ENCODE data around the gene SNX19. TPM values are rescaled to one million over a fixed set of nuclear protein-coding genes. Genes with fewer than 3 reads are reported as not detected.

SNX19 gene
- total RNA-seq, 5 donors from 2014 or later (not counting 1 experiment from before 2014, with no cell fraction given), result 42.7 to 61.1 (median 57.2) TPM

- peaks cover 10 to 34% (median 29%) of the 10 kb centered on the region in 3 donors for H3K4me1 Mint-ChIP-seq
- Histone ChIP-seq H3K36me3 (ENCODE audit: control insufficient read depth in 2 of 2, extremely low read depth in 1 of 2, insufficient read depth in 1 of 2, low read length in 1 of 2) (peaks cover 0 to 9% of the 10 kb centered on the region in 2 donors), H3K27ac (ENCODE audit: low read length) (no peak overlapping the region), H3K27me3 (replicated peaks in 1 of 2; ENCODE audit: control insufficient read depth in 2 of 2, extremely low read depth in 1 of 2, insufficient read depth in 2 of 2, low read length in 1 of 2) (peaks cover 0 to 10% of the 10 kb centered on the region in 2 experiments), H3K4me3 (ENCODE audit: control insufficient read depth in 1 of 2, extremely low read depth in 1 of 2, low read length in 1 of 2) (no peak overlapping the region), H3K4me1 (ENCODE audit: control insufficient read depth in 1 of 2, extremely low read depth in 1 of 2, insufficient read depth in 2 of 2, low read length in 2 of 2) (peaks cover 3 to 32% of the 10 kb centered on the region in 2 experiments), H3K9me3 (no peaks in the 10 kb centered on the region)
- no peak overlapping the region for H3K4me3 Mint-ChIP-seq
- POLR2A ChIA-PET, result no interaction called here
- peaks cover 0 to 12% (median 4%) of the 10 kb centered on the region in 3 donors for H3K9me3 Mint-ChIP-seq
- peaks cover 18% of the 10 kb centered on the region for H3K36me3 Mint-ChIP-seq
- DNase-seq (no peak), ATAC-seq (replicated peaks in 1 of 4) (no peak)
- CTCF ChIA-PET, result interaction anchor here in 1 of 2 donors (1.1 kb wide), 1 partner anchor 55 kb away, joined by 3 read pairs; no protein-coding TSS in a partner anchor
- H3K27me3 Mint-ChIP-seq, result peaks cover 17 to 21% of the 10 kb centered on the region in 2 donors
- H3K27ac Mint-ChIP-seq, result no peak overlapping the region
- 74% methylated on average over 5 of the region's 6 CpGs for WGBS (ENCODE audit: insufficient coverage)
These were observed 1.8 kb upstream of the SNX19 start for GRCh38 chr11:130918081-130918480.

GRCh38 chr11:130916910-130917309 is 631 bp upstream of the SNX19 start:
- Histone ChIP-seq H3K4me3 (ENCODE audit: control insufficient read depth in 1 of 2, extremely low read depth in 1 of 2, low read length in 1 of 2) (peak overlapping the region; percentile 75 to 83), H3K36me3 (ENCODE audit: control insufficient read depth in 2 of 2, extremely low read depth in 1 of 2, insufficient read depth in 1 of 2, low read length in 1 of 2) (peaks cover 0 to 13% of the 10 kb centered on the region in 2 donors), H3K9me3 (no peaks in the 10 kb centered on the region), H3K27ac (ENCODE audit: low read length) (peak overlapping the region; percentile 65), H3K4me1 (ENCODE audit: control insufficient read depth in 1 of 2, extremely low read depth in 1 of 2, insufficient read depth in 2 of 2, low read length in 2 of 2) (peaks cover 3 to 32% of the 10 kb centered on the region in 2 experiments), H3K27me3 (replicated peaks in 1 of 2; ENCODE audit: control insufficient read depth in 2 of 2, extremely low read depth in 1 of 2, insufficient read depth in 2 of 2, low read length in 1 of 2) (peaks cover 0 to 10% of the 10 kb centered on the region in 2 experiments)
- H3K4me3 Mint-ChIP-seq, result peak overlapping the region; percentile 82 to 84 (median 83)
- ChIA-PET POLR2A (interaction anchor here in 1 of 2 donors (0.5 kb wide), 1 partner anchor 10 kb away, joined by 3 read pairs; no protein-coding TSS in a partner anchor), CTCF (interaction anchor here (0.6 to 1.5 kb wide), 9 partner anchors 10 to 486 kb away, joined by 3 to 5 read pairs (median 3); no protein-coding TSS in a partner anchor)
- H3K4me1 Mint-ChIP-seq, result peaks cover 12 to 43% (median 34%) of the 10 kb centered on the region in 3 donors
- 90% methylated on average over 4 of the region's 8 CpGs for WGBS (ENCODE audit: insufficient coverage)
- no peak for DNase-seq
- peak overlapping the region; percentile 90 to 94 for H3K27ac Mint-ChIP-seq
- H3K36me3 Mint-ChIP-seq, result peaks cover 28% of the 10 kb centered on the region
- no peak for ATAC-seq (replicated peaks in 1 of 4)
- peaks cover 14 to 16% of the 10 kb centered on the region in 2 donors for H3K27me3 Mint-ChIP-seq
- H3K9me3 Mint-ChIP-seq, result peaks cover 5 to 21% (median 5%) of the 10 kb centered on the region in 3 donors

DNA sequence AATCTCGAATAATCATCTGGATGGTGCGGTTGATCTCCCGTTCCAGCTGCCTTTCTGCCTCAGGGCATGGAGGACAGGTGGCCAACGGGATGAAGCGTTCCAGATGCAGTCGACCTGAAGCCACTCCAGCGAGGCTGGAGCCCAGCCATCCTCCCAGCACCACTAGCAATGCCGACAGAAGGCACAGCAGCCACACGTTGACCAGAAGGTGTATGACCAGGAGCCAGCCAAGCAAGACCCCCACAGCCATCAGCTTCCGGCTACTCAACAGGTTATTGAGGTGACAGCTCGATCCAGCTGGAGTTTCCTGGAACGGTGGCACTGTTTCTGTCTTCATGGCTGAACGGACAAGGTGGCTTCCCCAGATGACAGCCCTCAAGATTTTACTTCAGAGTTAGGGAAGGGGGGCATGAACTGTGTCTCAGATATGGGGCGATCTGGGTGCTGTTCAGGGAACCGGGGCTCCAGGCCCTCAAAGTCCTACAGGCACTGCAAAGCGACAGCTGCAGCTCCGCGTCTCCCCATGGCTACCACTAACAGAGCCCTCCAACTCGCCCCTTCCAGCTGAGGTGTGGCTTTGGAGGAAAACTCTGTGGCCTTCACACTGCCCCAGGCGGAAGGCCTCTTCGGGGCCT is 559 bp downstream of the SNX19 start:
- ChIA-PET POLR2A (interaction anchor here in 1 of 2 donors (0.6 kb wide), 1 partner anchor 639 kb away, joined by 3 read pairs; no protein-coding TSS in a partner anchor), CTCF (interaction anchor here (0.6 to 1.5 kb wide), 6 partner anchors 9 to 602 kb away, joined by 3 to 5 read pairs (median 4); no protein-coding TSS in a partner anchor)
- Mint-ChIP-seq H3K4me1 (peaks cover 12 to 50% (median 37%) of the 10 kb centered on the region in 3 donors), H3K4me3 (peak overlapping the region; percentile 82 to 84 (median 83)), H3K27me3 (peaks cover 7 to 8% of the 10 kb centered on the region in 2 donors), H3K9me3 (peaks cover 5 to 25% (median 8%) of the 10 kb centered on the region in 3 donors), H3K27ac (peak overlapping the region; percentile 36 to 80), H3K36me3 (peaks cover 36% of the 10 kb centered on the region)
- Histone ChIP-seq H3K36me3 (ENCODE audit: control insufficient read depth in 2 of 2, extremely low read depth in 1 of 2, insufficient read depth in 1 of 2, low read length in 1 of 2) (peaks cover 4 to 13% of the 10 kb centered on the region in 2 donors), H3K9me3 (no peaks in the 10 kb centered on the region), H3K27me3 (replicated peaks in 1 of 2; ENCODE audit: control insufficient read depth in 2 of 2, extremely low read depth in 1 of 2, insufficient read depth in 2 of 2, low read length in 1 of 2) (peaks cover 0 to 10% of the 10 kb centered on the region in 2 experiments), H3K4me1 (ENCODE audit: control insufficient read depth in 1 of 2, extremely low read depth in 1 of 2, insufficient read depth in 2 of 2, low read length in 2 of 2) (peaks cover 3 to 32% of the 10 kb centered on the region in 2 experiments), H3K27ac (ENCODE audit: low read length) (peak overlapping the region; percentile 77), H3K4me3 (ENCODE audit: control insufficient read depth in 1 of 2, extremely low read depth in 1 of 2, low read length in 1 of 2) (peak overlapping the region; percentile 75 to 83)
- peak in 13 of 35 experiments; percentile 0 to 31 (median 9) for DNase-seq
- ATAC-seq (replicated peaks in 1 of 4), result peak; percentile 27 to 38 (median 30)
- WGBS (ENCODE audit: insufficient coverage), result 62% methylated on average over 16 of the region's 21 CpGs

GRCh38 chr11:130913268-130913667 is 3.0 kb downstream of the SNX19 start:
- H3K4me1 ChIP-seq (ENCODE audit: control insufficient read depth in 1 of 2, extremely low read depth in 1 of 2, insufficient read depth in 2 of 2, low read length in 2 of 2), result peaks cover 3 to 32% of the 10 kb centered on the region in 2 experiments
- no peaks in the 10 kb centered on the region for H3K9me3 ChIP-seq
- 100% methylated on average over 1 of the region's 2 CpGs for WGBS (ENCODE audit: insufficient coverage)
- CTCF ChIA-PET, result no interaction called here
- DNase-seq (no peak), ATAC-seq (replicated peaks in 1 of 4) (no peak)
- H3K36me3 ChIP-seq (ENCODE audit: control insufficient read depth in 2 of 2, extremely low read depth in 1 of 2, insufficient read depth in 1 of 2, low read length in 1 of 2), result peaks cover 4 to 27% of the 10 kb centered on the region in 2 donors
- Mint-ChIP-seq H3K4me3 (peak overlapping the region in 1 of 3 donors; percentile 2), H3K27ac (no peak overlapping the region), H3K36me3 (peaks cover 56% of the 10 kb centered on the region), H3K27me3 (peaks cover 0 to 2% of the 10 kb centered on the region in 2 donors), H3K4me1 (peaks cover 34 to 68% (median 47%) of the 10 kb centered on the region in 3 donors), H3K9me3 (peaks cover 5 to 27% (median 8%) of the 10 kb centered on the region in 3 donors)
- H3K27ac ChIP-seq (ENCODE audit: low read length), result no peak overlapping the region
- no peaks in the 10 kb centered on the region for H3K27me3 ChIP-seq (replicated peaks in 1 of 2; ENCODE audit: control insufficient read depth in 2 of 2, extremely low read depth in 1 of 2, insufficient read depth in 2 of 2, low read length in 1 of 2)
- H3K4me3 ChIP-seq (ENCODE audit: control insufficient read depth in 1 of 2, extremely low read depth in 1 of 2, low read length in 1 of 2), result no peak overlapping the region
- POLR2A ChIA-PET, result no interaction called here

DNA sequence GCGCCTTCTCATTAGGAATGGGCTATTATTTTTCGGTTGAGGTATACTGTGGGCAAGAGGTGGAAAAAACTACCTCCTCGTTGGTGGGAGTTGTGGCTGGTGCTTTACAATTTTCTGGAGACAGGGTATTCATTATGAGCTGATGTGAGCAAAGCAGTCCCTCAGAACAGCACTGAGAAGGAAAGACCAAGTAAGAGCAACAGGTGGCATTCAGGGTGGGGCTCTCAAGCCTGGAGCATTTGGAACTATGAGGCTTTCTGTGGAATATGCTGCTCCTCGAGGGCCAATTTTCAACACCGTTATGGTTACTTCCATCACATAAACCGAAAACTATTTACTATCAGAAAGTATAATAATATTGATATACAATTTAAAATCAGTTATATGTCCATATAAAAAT is 3.7 kb downstream of the SNX19 start:
- Histone ChIP-seq H3K36me3 (ENCODE audit: control insufficient read depth in 2 of 2, extremely low read depth in 1 of 2, insufficient read depth in 1 of 2, low read length in 1 of 2) (peaks cover 7 to 34% of the 10 kb centered on the region in 2 donors), H3K4me1 (ENCODE audit: control insufficient read depth in 1 of 2, extremely low read depth in 1 of 2, insufficient read depth in 2 of 2, low read length in 2 of 2) (peaks cover 3 to 31% of the 10 kb centered on the region in 2 experiments)

GRCh38 chr11:130911306-130911705 is 5.0 kb downstream of the SNX19 start:
- ChIA-PET POLR2A (no interaction called here), CTCF (interaction anchor here (0.6 to 1.3 kb wide), 4 partner anchors 10 to 17 kb away, joined by 3 to 4 read pairs (median 3); no protein-coding TSS in a partner anchor)
- Histone ChIP-seq H3K4me3 (ENCODE audit: control insufficient read depth in 1 of 2, extremely low read depth in 1 of 2, low read length in 1 of 2) (no peak overlapping the region), H3K27ac (ENCODE audit: low read length) (no peak overlapping the region), H3K9me3 (no peaks in the 10 kb centered on the region), H3K27me3 (replicated peaks in 1 of 2; ENCODE audit: control insufficient read depth in 2 of 2, extremely low read depth in 1 of 2, insufficient read depth in 2 of 2, low read length in 1 of 2) (no peaks in the 10 kb centered on the region), H3K4me1 (ENCODE audit: control insufficient read depth in 1 of 2, extremely low read depth in 1 of 2, insufficient read depth in 2 of 2, low read length in 2 of 2) (peaks cover 0 to 22% of the 10 kb centered on the region in 2 experiments), H3K36me3 (ENCODE audit: control insufficient read depth in 2 of 2, extremely low read depth in 1 of 2, insufficient read depth in 1 of 2, low read length in 1 of 2) (peaks cover 7 to 46% of the 10 kb centered on the region in 2 donors)
- Mint-ChIP-seq H3K27me3 (no peaks in the 10 kb centered on the region), H3K36me3 (peaks cover 73% of the 10 kb centered on the region), H3K4me3 (no peak overlapping the region), H3K9me3 (peaks cover 5 to 27% (median 8%) of the 10 kb centered on the region in 3 donors), H3K4me1 (peaks cover 37 to 60% (median 42%) of the 10 kb centered on the region in 3 donors), H3K27ac (no peak overlapping the region)
- ATAC-seq (replicated peaks in 1 of 4), result no peak
- 97% methylated on average over 8 of the region's 11 CpGs for WGBS (ENCODE audit: insufficient coverage)
- no peak for DNase-seq

More for the DNA sequence above, 3.7 kb downstream of the SNX19 start:
- H3K27me3 ChIP-seq (replicated peaks in 1 of 2; ENCODE audit: control insufficient read depth in 2 of 2, extremely low read depth in 1 of 2, insufficient read depth in 2 of 2, low read length in 1 of 2), result no peaks in the 10 kb centered on the region
- no peak overlapping the region for H3K27ac ChIP-seq (ENCODE audit: low read length)
- 94% methylated on average over 3 of the region's 6 CpGs for WGBS (ENCODE audit: insufficient coverage)
- no peak overlapping the region for H3K4me3 Mint-ChIP-seq
- ChIA-PET POLR2A (no interaction called here), CTCF (interaction anchor here in 1 of 2 donors (1.3 kb wide), 1 partner anchor 16 kb away, joined by 4 read pairs; no protein-coding TSS in a partner anchor)
- no peak overlapping the region for H3K4me3 ChIP-seq (ENCODE audit: control insufficient read depth in 1 of 2, extremely low read depth in 1 of 2, low read length in 1 of 2)
- no peak for DNase-seq
- H3K4me1 Mint-ChIP-seq, result peaks cover 34 to 69% (median 45%) of the 10 kb centered on the region in 3 donors
- peaks cover 5 to 27% (median 8%) of the 10 kb centered on the region in 3 donors for H3K9me3 Mint-ChIP-seq
- H3K36me3 Mint-ChIP-seq, result peaks cover 62% of the 10 kb centered on the region
- H3K27me3 Mint-ChIP-seq, result no peaks in the 10 kb centered on the region
- ATAC-seq (replicated peaks in 1 of 4), result no peak
- H3K9me3 ChIP-seq, result no peaks in the 10 kb centered on the region
- no peak overlapping the region for H3K27ac Mint-ChIP-seq
